Aorta (tissue), 5 donors: Measurements from ENCODE around the gene TACC2. TPM values are rescaled to one million over a fixed set of nuclear protein-coding genes. Genes with fewer than 3 reads are reported as not detected.

Source experiments
- ATAC-seq: fragments of 200-7000 bp; cut with Tn5 transposase; one replicate; pipeline ENCODE4 v1.9.1; 2022; ENCODE audit warnings: moderate library complexity; ENCODE audit not compliant: low FRiP score
- DNase-seq, 2 donors: peaks; one replicate each; pipeline ENCODE4 v3.0.0-alpha.2; 2020
- H3K27ac ChIP-seq, 2 donors: one replicate each; pipeline ENCODE4 v1.5.1; 2013; ENCODE audit warnings: low read length in 2 of 2, mild to moderate bottlenecking in 2 of 2, moderate library complexity in 2 of 2, control low read depth in 1 of 2, inconsistent platforms in 1 of 2, low read depth in 1 of 2
- H3K27me3 ChIP-seq, 2 donors: one replicate each; pipeline ENCODE4 v1.6.1; 2013; ENCODE audit warnings: control low read depth in 1 of 2, low read length in 1 of 2, mild to moderate bottlenecking in 1 of 2, moderate library complexity in 1 of 2; ENCODE audit not compliant: insufficient read depth in 2 of 2, control insufficient read depth in 1 of 2
- H3K36me3 ChIP-seq, 2 donors: one replicate each; pipeline ENCODE4 v1.6.1; 2013; ENCODE audit warnings: control low read depth in 1 of 2, low read length in 1 of 2, mild to moderate bottlenecking in 1 of 2; ENCODE audit not compliant: insufficient read depth in 2 of 2, control insufficient read depth in 1 of 2
- H3K4me1 ChIP-seq, 2 donors: one replicate each; pipeline ENCODE4 v1.6.1; 2013; ENCODE audit warnings: low read length in 2 of 2, control low read depth in 1 of 2, mild to moderate bottlenecking in 1 of 2, moderate library complexity in 1 of 2; ENCODE audit not compliant: insufficient read depth in 2 of 2, control insufficient read depth in 1 of 2
- H3K4me3 ChIP-seq, 2 donors: one replicate each; pipeline ENCODE4 v1.5.1; 2013; ENCODE audit warnings: low read length in 2 of 2, control low read depth in 1 of 2, mild to moderate bottlenecking in 1 of 2
- H3K9me3 ChIP-seq: one replicate; pipeline ENCODE4 v1.6.1; 2013; ENCODE audit warnings: mild to moderate bottlenecking, low read length; ENCODE audit not compliant: control insufficient read depth
- WGBS, 2 donors: extraction: QIAGEN DNeasy Blood & Tissue Kit; methylation state at CpG; one replicate each; pipeline ENCODE4 v1.1.7; 2013; 5-methylcytosine and 5-hydroxymethylcytosine counted together
- intact Hi-C, 2 donors: fragments of 100-400 bp; cut with DNase I; formaldehyde crosslinking; loops; one replicate each; pipeline versions ENCODE4 v1.14.2 to v1.15.0; 2022
- polyA plus RNA-seq, 2 donors: library from polyadenylated mRNA; stranded (reverse); fragments of 200-250 nt; gene quantifications; one replicate each; pipeline ENCODE4 v1.2.3, GENCODE V29; 2013
- total RNA-seq, 2 donors: library from RNA; stranded (reverse); fragmentation: NEBNext Ultra II Directional; extraction: Animal tissue kit (Norgen Biotek cat#: 25700); gene quantifications; one replicate each; pipeline ENCODE4 v1.2.1, GENCODE V29; 2021
- donor health status: healthy with polysubstance abuse.
- donor health status: Bipolar disorder and iron deficiency.
- donor health status: DM: no; HTN: no; CAD: no.
- donor health status: DM: no; HTN: no; CAD: no.
- donor health status: DM: yes; HTN: yes; CAD: no.

Gene TACC2
- total and polyA plus RNA-seq, 4 donors = 25.8 to 74.4 (median 50.8) TPM

GRCh38 chr10:122185643-122186042, 196.7 kb downstream of the TACC2 start:
- no peaks in the 10 kb centered on the region for H3K36me3 ChIP-seq
- intact Hi-C loops = no loop called here
- 96 to 99% methylated on average over 4 of the region's 4 CpGs for WGBS, 2 donors
- H3K4me3 ChIP-seq = no peak overlapping the region
- no peak for ATAC-seq
- no peaks in the 10 kb centered on the region for H3K9me3 ChIP-seq
- no peak for DNase-seq
- peaks cover 0 to 3% of the 10 kb centered on the region in 2 donors for H3K4me1 ChIP-seq
- no peak overlapping the region for H3K27ac ChIP-seq
- H3K27me3 ChIP-seq = no peaks in the 10 kb centered on the region

DNA sequence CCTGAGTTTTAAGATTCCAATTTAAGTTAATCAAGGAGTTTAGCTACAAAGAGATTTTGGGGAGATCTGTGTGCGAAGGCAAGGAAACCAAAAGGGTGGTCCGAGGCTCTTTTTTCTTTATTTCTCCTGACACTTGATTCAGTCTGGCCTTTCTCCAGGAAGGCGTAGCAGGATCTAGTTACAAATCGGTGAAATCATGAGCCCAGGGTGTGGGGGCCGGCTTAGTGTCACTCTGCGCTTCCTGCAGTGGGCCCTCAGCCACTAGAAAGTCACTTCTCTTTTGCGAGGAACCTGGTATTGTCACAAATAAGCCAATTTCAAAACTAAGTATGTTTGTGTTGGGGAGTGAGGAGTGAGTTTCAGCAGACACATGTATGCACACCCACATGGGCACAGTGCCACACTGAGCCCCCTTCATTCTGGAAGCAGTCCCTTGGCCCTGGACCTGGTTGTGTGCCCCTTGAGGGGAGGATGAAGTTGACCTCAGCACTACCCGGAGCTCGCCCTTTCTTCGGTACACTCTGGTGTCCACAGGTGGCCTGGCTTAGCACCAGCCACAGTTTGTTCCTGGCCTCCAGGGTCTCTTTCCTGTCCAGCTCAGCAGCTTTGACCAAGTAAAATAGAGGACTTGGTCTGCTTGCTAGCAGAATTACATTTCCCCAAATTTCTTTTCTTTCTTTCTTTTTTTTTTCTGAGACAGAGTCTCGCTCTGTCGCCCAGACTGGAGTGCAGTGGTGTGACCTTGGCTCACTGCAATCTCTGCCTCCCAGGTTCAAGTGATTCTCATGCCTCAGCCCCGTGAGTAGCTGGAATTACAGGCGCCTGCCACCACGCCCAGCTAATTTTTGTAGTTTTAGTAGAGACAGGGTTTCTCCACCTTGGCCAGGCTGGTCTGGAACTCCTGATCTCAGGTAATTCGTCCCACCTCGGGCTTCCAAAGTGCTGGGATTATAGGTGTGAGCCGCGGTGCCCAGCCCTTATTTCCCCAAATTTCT, 198.2 kb downstream of the TACC2 start:
- H3K27me3 ChIP-seq = no peaks in the 10 kb centered on the region
- DNase-seq (peak in 1 of 2 donors; percentile 21), ATAC-seq (no peak)
- H3K9me3 ChIP-seq = no peaks in the 10 kb centered on the region
- 49 to 58% methylated on average over 19 of the region's 19 CpGs for WGBS, 2 donors
- intact Hi-C loops = no loop called here
- H3K4me3 ChIP-seq = no peak overlapping the region
- no peaks in the 10 kb centered on the region for H3K4me1 ChIP-seq
- H3K27ac ChIP-seq = no peak overlapping the region
- H3K36me3 ChIP-seq = no peaks in the 10 kb centered on the region

GRCh38 chr10:122188706-122189105, 199.7 kb downstream of the TACC2 start:
- no peaks in the 10 kb centered on the region for H3K36me3 ChIP-seq
- DNase-seq (peak in 1 of 2 donors; percentile 16), ATAC-seq (no peak)
- WGBS, 2 donors = 86 to 91% methylated on average over 11 of the region's 11 CpGs
- H3K4me3 ChIP-seq = no peak overlapping the region
- H3K27me3 ChIP-seq = no peaks in the 10 kb centered on the region
- no peak overlapping the region for H3K27ac ChIP-seq
- H3K4me1 ChIP-seq = no peaks in the 10 kb centered on the region
- intact Hi-C loops = no loop called here
- H3K9me3 ChIP-seq = no peaks in the 10 kb centered on the region

DNA sequence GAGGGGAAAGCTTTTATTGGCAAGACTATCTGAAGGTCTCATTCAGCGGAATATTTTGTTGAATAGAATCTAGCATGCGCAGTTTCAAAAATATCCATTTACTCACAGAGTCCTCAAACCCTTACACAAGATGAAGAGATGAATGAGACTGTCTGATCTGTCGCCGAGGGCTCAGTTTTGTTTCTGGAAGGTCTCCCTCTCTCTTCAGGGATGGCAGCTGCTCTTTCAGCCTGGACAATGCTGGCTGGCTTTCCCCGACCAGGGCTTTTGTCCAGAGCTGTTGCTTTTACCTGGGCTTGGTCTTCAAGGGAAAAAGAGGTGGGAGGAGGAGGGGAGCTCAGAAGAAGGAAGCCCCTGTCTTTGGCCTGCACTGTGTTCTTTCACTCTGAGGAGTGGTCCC, 200.2 kb downstream of the TACC2 start:
- H3K4me3 ChIP-seq = no peak overlapping the region
- WGBS, 2 donors = 77 to 86% methylated on average over 5 of the region's 5 CpGs
- H3K27me3 ChIP-seq = no peaks in the 10 kb centered on the region
- no peaks in the 10 kb centered on the region for H3K9me3 ChIP-seq
- DNase-seq = peak in 1 of 2 donors; percentile 16
- H3K27ac ChIP-seq = no peak overlapping the region
- ATAC-seq = no peak
- H3K4me1 ChIP-seq = no peaks in the 10 kb centered on the region
- intact Hi-C loops = no loop called here
- H3K36me3 ChIP-seq = no peaks in the 10 kb centered on the region

GRCh38 chr10:122190176-122190943, 201.4 kb downstream of the TACC2 start:
- DNase-seq = no peak
- Histone ChIP-seq H3K4me1 (no peaks in the 10 kb centered on the region), H3K27ac (no peak overlapping the region), H3K9me3 (no peaks in the 10 kb centered on the region), H3K27me3 (no peaks in the 10 kb centered on the region), H3K4me3 (no peak overlapping the region), H3K36me3 (no peaks in the 10 kb centered on the region)
- intact Hi-C loops = no loop called here
- no peak for ATAC-seq
- 83 to 84% methylated on average over 19 of the region's 19 CpGs for WGBS, 2 donors

- Histone ChIP-seq H3K27ac (no peak overlapping the region), H3K4me1 (no peaks in the 10 kb centered on the region), H3K27me3 (no peaks in the 10 kb centered on the region), H3K36me3 (no peaks in the 10 kb centered on the region), H3K4me3 (no peak overlapping the region), H3K9me3 (no peaks in the 10 kb centered on the region)
- intact Hi-C loops = no loop called here
- peak in 1 of 2 donors; percentile 7 for DNase-seq
- no peak for ATAC-seq
- 81 to 84% methylated on average over 18 of the region's 18 CpGs for WGBS, 2 donors
These were observed 203.1 kb downstream of the TACC2 start for GRCh38 chr10:122191936-122192541.

DNA sequence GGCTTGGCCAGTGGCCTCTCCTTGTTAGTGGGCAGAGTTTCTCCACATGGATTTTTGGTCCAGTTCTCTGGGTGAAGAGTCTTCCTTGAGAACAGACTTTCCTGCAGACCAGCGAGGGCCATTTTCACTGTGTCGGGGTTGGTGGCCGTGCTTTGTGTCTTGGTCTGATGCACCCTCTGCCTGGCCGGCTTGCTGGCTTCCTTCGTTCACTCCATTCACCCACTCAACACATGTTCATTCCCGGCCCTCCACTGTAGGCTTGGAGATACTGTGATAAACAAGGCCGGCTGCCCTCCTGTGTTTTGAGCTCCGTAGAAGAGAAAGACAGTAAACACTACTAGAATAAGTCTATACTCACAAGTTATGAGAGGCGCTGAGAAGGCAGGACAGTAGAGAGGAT, 205.3 kb downstream of the TACC2 start:
- Histone ChIP-seq H3K36me3 (no peaks in the 10 kb centered on the region), H3K4me1 (no peaks in the 10 kb centered on the region), H3K27ac (no peak overlapping the region), H3K4me3 (no peak overlapping the region), H3K27me3 (no peaks in the 10 kb centered on the region), H3K9me3 (no peaks in the 10 kb centered on the region)
- intact Hi-C loops = no loop called here
- ATAC-seq = no peak
- DNase-seq = peak in 1 of 2 donors; percentile 25
- WGBS, 2 donors = 96 to 97% methylated on average over 9 of the region's 9 CpGs

- H3K4me1 ChIP-seq = no peaks in the 10 kb centered on the region
- WGBS, 2 donors = 79 to 86% methylated on average over 12 of the region's 12 CpGs
- DNase-seq (peak in 1 of 2 donors; percentile 5), ATAC-seq (no peak)
- no peak overlapping the region for H3K4me3 ChIP-seq
- no peaks in the 10 kb centered on the region for H3K36me3 ChIP-seq
- no peaks in the 10 kb centered on the region for H3K27me3 ChIP-seq
- intact Hi-C loops = no loop called here
- H3K27ac ChIP-seq = no peak overlapping the region
- no peaks in the 10 kb centered on the region for H3K9me3 ChIP-seq
These were observed 207.3 kb downstream of the TACC2 start for GRCh38 chr10:122196218-122196617.
